Heart left ventricle (tissue), 16 donors: ENCODE results near the gene NUFIP2. TPM values are rescaled to one million over a fixed set of nuclear protein-coding genes. Genes with fewer than 3 reads are reported as not detected.

Source experiments
- ATAC-seq, 4 donors: fragments of 200-7000 bp; cut with Tn5 transposase; one replicate each; pipeline ENCODE4 v1.9.1; 2020 to 2022; ENCODE audit warnings: moderate library complexity in 4 of 4, mild to moderate bottlenecking in 3 of 4, moderate number of reproducible peaks in 1 of 4
- DNase-seq, 5 donors: peaks; one replicate each; pipeline ENCODE4 v3.0.0-alpha.2; 2020
- H3K27ac ChIP-seq, 12 donors: fragments of 200-600 bp; sonication (generic) in 4 of 12; one replicate each; pipeline versions ENCODE4 v1.5.0 to v1.8.0; 2016 to 2022; ENCODE audit warnings: mild to moderate bottlenecking in 2 of 12
- H3K27me3 ChIP-seq, 9 donors: fragments of 200-600 bp; sonication (generic) in 2 of 9; one replicate each; pipeline versions ENCODE4 v1.5.1 to v1.8.0; 2016 to 2022; ENCODE audit warnings: mild to moderate bottlenecking in 3 of 9
- H3K36me3 ChIP-seq, 9 donors: fragments of 200-600 bp; sonication (generic) in 2 of 9; one replicate each; pipeline versions ENCODE4 v1.5.0 to v1.8.0; 2018 to 2022; ENCODE audit warnings: mild to moderate bottlenecking in 2 of 9
- H3K4me1 ChIP-seq, 12 donors: fragments of 200-600 bp; sonication (generic) in 4 of 12; one replicate each; pipeline versions ENCODE4 v1.5.0 to v1.8.0; 2016 to 2022; ENCODE audit warnings: mild to moderate bottlenecking in 3 of 12
- H3K4me3 ChIP-seq, 12 donors: fragments of 200-600 bp; sonication (generic) in 4 of 12; one replicate each; pipeline versions ENCODE4 v1.5.0 to v1.8.0; 2017 to 2022; ENCODE audit warnings: mild to moderate bottlenecking in 9 of 12, moderate library complexity in 4 of 12
- H3K9me3 ChIP-seq, 12 donors: fragments of 200-600 bp; sonication (generic) in 4 of 12; one replicate each; pipeline versions ENCODE4 v1.5.0 to v1.8.0; 2016 to 2022; ENCODE audit warnings: mild to moderate bottlenecking in 1 of 12
- POLR2A ChIP-seq, 2 donors: fragments of 450-650 bp; IDR thresholded peaks; one replicate each; pipeline ENCODE4 v1.6.1; 2017; ENCODE audit warnings: antibody characterized with exemption in 2 of 2, mild to moderate bottlenecking in 2 of 2, moderate library complexity in 2 of 2
- WGBS, 4 donors: extraction: QIAGEN DNeasy Blood & Tissue Kit in 2 of 4; methylation state at CpG; one replicate each; pipeline versions ENCODE4 v1.1.5 to v1.1.7; 2013 to 2018; 5-methylcytosine and 5-hydroxymethylcytosine counted together
- intact Hi-C, 10 donors: fragments of 100-400 bp; cut with DNase I; formaldehyde crosslinking; loops; one replicate each; pipeline versions ENCODE4 v1.11.1 to v1.14.2; 2022
- polyA plus RNA-seq, 2 donors: library from polyadenylated mRNA; stranded (reverse); fragments of 200-250 nt; gene quantifications; one replicate each; pipeline ENCODE4 v1.2.3, GENCODE V29; 2013
- total RNA-seq, 9 donors: library from RNA; depleted of rRNA in 2 of 9; stranded (reverse); fragments of >200 nt in 2 of 9; fragmentation: NEBNext Ultra II Directional in 3 of 9; extraction: Animal tissue kit (Norgen Biotek cat#: 25700) in 3 of 9; gene quantifications; one replicate each; pipeline versions ENCODE4 v1.1.0 to v1.2.4, GENCODE V29; 2016 to 2023
- TF ChIP-seq, protein P1 (sequence below), 12 donors: fragments of 200-600 bp; sonication (generic) in 4 of 12; IDR thresholded peaks; one replicate each; pipeline versions ENCODE4 v1.5.0 to v1.8.0; 2018 to 2022; ENCODE audit warnings: antibody characterized with exemption in 12 of 12, mild to moderate bottlenecking in 5 of 12
- donor health status: ischemic (EF 13 %, LVEDD 7.1; RV severe dilation, severe dysfunction).
- donor health status: healthy with polysubstance abuse.
- donor health status: DM: no; HTN: yes; CAD: no.
- donor health status: DM: no; HTN: no; CAD: no.
- donor health status: ischemic (EF 25% LVEDD 6.9; RV normal size, moderate dysfunction).
- donor health status: ischemic (EF 25% LVEDD 5.7; RV mildly dilated, moderate dysfunction).
- donor health status: healthy.
- donor health status: DM: yes; HTN: yes; CAD: no.
- donor health status: ischemic (EF 35%, LVEDD 5.7; RV mildly dilated, moderate dysfunction).
- donor health status: nonischemic (EF 11% LVEDD 7.7; RV severe dilation, severe dysfunction).
- donor health status: DM: yes; HTN: yes; CAD: no.
- donor health status: PGD.
- donor health status: ischemic (EF 29% LVEDD 5.4; RV normal size, mild dysfunction).
- donor health status: nonischemic (EF 23%, LVEDD 6.1; RV moderate dilation, normal function).

The NUFIP2 gene
- total and polyA plus RNA-seq, 11 donors: 8.4 to 51.5 (median 29.9) TPM

DNA sequence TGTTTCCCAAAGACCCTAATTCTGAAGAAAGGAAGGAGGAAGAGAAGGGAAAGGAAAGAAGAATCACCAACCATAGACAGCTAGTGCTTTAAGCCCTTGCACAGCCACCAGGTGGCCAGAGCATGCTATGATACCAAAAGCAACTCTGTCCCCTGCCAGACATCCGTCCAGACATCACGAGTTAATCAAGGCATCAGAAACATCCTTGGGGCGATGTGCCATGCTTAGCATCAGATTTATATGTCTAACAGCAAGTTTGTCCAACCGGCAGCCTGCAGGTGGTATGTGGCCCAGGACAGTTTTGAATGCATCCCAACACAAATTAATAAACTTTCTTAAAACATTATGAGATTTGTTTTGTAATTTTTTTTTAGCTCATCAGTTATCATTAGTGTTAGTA lies 50.2 kb downstream of the NUFIP2 start:
- no peak overlapping the region for H3K4me3 ChIP-seq
- H3K4me1 ChIP-seq: peaks cover 0 to 16% (median 0%) of the 10 kb centered on the region in 12 donors
- TF ChIP-seq POLR2A (IDR thresholded peaks at IDR 0.05): no peak
- TF ChIP-seq, protein P1, sequence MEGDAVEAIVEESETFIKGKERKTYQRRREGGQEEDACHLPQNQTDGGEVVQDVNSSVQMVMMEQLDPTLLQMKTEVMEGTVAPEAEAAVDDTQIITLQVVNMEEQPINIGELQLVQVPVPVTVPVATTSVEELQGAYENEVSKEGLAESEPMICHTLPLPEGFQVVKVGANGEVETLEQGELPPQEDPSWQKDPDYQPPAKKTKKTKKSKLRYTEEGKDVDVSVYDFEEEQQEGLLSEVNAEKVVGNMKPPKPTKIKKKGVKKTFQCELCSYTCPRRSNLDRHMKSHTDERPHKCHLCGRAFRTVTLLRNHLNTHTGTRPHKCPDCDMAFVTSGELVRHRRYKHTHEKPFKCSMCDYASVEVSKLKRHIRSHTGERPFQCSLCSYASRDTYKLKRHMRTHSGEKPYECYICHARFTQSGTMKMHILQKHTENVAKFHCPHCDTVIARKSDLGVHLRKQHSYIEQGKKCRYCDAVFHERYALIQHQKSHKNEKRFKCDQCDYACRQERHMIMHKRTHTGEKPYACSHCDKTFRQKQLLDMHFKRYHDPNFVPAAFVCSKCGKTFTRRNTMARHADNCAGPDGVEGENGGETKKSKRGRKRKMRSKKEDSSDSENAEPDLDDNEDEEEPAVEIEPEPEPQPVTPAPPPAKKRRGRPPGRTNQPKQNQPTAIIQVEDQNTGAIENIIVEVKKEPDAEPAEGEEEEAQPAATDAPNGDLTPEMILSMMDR (IDR thresholded peaks at IDR 0.05): peak in 5 of 12 donors; percentile 9 to 30 (median 21)
- DNase-seq (no peak), ATAC-seq (peak in 1 of 4 donors; percentile 28)
- H3K36me3 ChIP-seq: no peaks in the 10 kb centered on the region
- no peaks in the 10 kb centered on the region for H3K27me3 ChIP-seq
- 35 to 48% (median 45%) methylated on average over 4 of the region's 4 CpGs for WGBS, 4 donors
- H3K9me3 ChIP-seq: no peaks in the 10 kb centered on the region
- H3K27ac ChIP-seq: no peak overlapping the region
- intact Hi-C loops: no loop called here

DNA sequence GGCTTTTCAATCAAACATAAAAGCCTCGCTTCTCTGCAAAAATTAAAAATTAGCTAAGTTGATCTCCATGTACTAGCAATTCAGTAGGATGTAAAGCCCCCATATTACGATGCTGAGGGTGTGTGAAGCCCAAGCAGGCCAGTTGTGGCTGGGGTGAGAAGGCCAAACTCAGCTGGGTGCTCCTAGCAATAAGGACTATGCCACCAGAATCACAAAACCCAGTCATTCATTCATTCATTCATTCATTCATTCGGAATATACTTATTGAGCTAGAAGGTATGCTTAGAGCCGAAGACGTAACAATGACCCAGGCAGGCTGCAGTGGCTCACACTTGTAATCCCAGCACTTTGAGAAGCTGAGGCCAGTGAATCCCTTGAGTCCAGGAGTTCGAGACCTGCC lies 51.2 kb downstream of the NUFIP2 start:
- Histone ChIP-seq H3K4me3 (no peak overlapping the region), H3K27ac (no peak overlapping the region), H3K4me1 (peaks cover 0 to 25% (median 0%) of the 10 kb centered on the region in 12 donors), H3K36me3 (no peaks in the 10 kb centered on the region), H3K9me3 (no peaks in the 10 kb centered on the region), H3K27me3 (no peaks in the 10 kb centered on the region)
- no peak for DNase-seq
- intact Hi-C loops: no loop called here
- TF ChIP-seq, protein P1 (IDR thresholded peaks at IDR 0.05): no peak
- no peak for TF ChIP-seq POLR2A (IDR thresholded peaks at IDR 0.05)
- ATAC-seq: no peak
- WGBS, 4 donors: 94 to 100% (median 97%) methylated on average over 6 of the region's 6 CpGs

DNA sequence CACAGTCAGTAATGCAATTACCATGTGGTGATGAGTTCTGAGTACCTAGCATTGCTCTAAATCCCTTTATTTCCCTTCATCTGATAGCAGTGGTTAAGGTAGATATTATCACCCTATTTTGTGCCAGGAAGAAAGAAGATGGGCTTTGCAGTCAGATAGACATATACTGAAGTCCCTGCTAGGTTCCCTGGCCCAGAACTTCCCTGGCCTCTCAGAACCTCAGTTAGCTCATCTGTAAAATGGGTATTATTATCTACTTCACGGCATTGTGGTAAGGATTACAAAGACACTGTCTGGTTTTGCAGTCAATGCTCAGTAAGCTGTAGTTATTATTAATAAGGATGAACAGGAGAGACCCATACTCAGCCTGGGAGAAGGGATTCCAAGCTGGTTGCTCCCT lies 51.9 kb downstream of the NUFIP2 start:
- H3K4me3 ChIP-seq: no peak overlapping the region
- H3K9me3 ChIP-seq: no peaks in the 10 kb centered on the region
- H3K4me1 ChIP-seq: peaks cover 0 to 29% (median 0%) of the 10 kb centered on the region in 12 donors
- no peaks in the 10 kb centered on the region for H3K27me3 ChIP-seq
- H3K27ac ChIP-seq: no peak overlapping the region
- 91 to 100% (median 97%) methylated on average over 1 of the region's 1 CpG for WGBS, 4 donors
- TF ChIP-seq, protein P1 (IDR thresholded peaks at IDR 0.05): no peak
- TF ChIP-seq POLR2A (IDR thresholded peaks at IDR 0.05): no peak
- intact Hi-C loops: no loop called here
- no peaks in the 10 kb centered on the region for H3K36me3 ChIP-seq
- ATAC-seq (no peak), DNase-seq (no peak)

DNA sequence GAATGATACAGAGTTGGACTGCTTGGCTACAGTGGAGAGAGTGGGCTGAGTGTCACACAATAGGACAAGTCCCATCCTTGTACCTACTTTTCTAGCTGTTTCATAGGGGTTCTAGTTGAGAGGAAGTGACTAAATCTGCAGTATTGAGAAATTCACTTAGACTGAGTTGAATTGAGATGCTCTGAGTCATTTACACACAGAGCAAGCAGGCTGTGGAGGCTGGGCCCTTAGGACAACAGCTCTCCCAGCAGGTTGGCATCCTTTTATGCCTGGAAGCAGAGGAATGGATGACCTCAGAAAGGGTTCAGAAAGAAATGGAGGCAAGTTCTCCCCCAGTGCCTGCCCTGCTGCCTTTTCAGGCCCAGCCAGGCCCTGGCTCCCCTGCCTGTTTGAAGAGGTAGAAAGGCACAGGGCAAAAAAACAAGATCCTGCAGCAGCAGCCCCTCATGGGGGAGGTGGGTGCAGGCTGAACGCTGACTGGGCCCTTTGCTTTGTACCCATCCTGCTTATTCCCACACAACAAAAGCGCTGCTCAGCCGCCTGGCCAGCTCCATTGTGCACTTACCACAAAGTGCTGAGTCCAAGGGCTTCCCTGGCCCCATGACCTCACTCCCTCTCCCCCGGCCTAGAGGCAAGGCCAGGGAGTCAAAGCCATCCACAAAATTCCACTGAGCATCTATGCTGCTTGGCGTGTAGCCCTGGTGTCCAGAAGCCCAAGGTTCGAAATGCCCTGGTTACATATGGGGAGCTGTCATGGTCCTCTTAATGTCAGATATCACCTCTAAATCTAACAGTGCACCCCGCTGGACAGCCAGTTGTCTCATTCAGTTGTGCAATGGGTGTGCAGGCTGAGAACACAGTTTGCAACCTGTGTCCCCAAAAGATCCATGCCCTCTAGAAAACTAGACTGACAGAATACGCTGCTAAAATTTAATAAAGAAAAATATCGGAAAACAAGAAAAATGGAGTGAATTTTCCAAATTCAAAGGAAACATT lies 52.7 kb downstream of the NUFIP2 start:
- no peaks in the 10 kb centered on the region for H3K9me3 ChIP-seq
- H3K27ac ChIP-seq: peak overlapping the region in 1 of 12 donors; percentile 46
- no peak overlapping the region for H3K4me3 ChIP-seq
- WGBS, 4 donors: 89 to 91% (median 90%) methylated on average over 9 of the region's 9 CpGs
- H3K4me1 ChIP-seq: peaks cover 0 to 29% (median 0%) of the 10 kb centered on the region in 12 donors
- DNase-seq (peak in 2 of 5 donors; percentile 31 to 47), ATAC-seq (peak in 3 of 4 donors; percentile 28 to 92 (median 88))
- intact Hi-C loops: no loop called here
- H3K36me3 ChIP-seq: no peaks in the 10 kb centered on the region
- H3K27me3 ChIP-seq: no peaks in the 10 kb centered on the region
- TF ChIP-seq, protein P1 (IDR thresholded peaks at IDR 0.05): no peak
- no peak for TF ChIP-seq POLR2A (IDR thresholded peaks at IDR 0.05)
